Stomach (tissue), 9 donors: ENCODE data around the gene SMIM44. TPM values are rescaled to one million over a fixed set of nuclear protein-coding genes. Genes with fewer than 3 reads are reported as not detected.
A peak's percentile ranks its signal among the peaks of the same experiment; 100 is the strongest.

Source experiments
- DNase-seq, 2 donors: peaks; one replicate each; pipeline versions ENCODE4 v3.0.0 to v3.0.0-alpha.2; 2013 to 2019
- H3K27ac ChIP-seq, 5 donors: fragments of 200-600 bp in 4 of 5; sonication (generic) in 4 of 5; one replicate each; pipeline ENCODE4 v1.5.1; 2013 to 2019; ENCODE audit warnings: mild to moderate bottlenecking in 1 of 5, moderate library complexity in 1 of 5
- H3K27me3 ChIP-seq, 3 donors: fragments of 200-600 bp; sonication (generic); one replicate each; pipeline ENCODE4 v1.5.1; 2017 to 2019; ENCODE audit warnings: mixed run types in 1 of 3
- H3K36me3 ChIP-seq, 4 donors: fragments of 200-600 bp; sonication (generic); 1 replicate in 3 of 4; 2 replicates in 1 of 4; pipeline ENCODE4 v1.5.1; 2016 to 2019
- H3K4me1 ChIP-seq, 4 donors: fragments of 200-600 bp; sonication (generic); one replicate each; pipeline ENCODE4 v1.5.1; 2016 to 2019
- H3K4me3 ChIP-seq, 4 donors: fragments of 200-600 bp; sonication (generic) in 3 of 4; one replicate each; pipeline ENCODE4 v1.5.1; 2016 to 2019; ENCODE audit warnings: mild to moderate bottlenecking in 1 of 4
- H3K9me3 ChIP-seq, 4 donors: fragments of 200-600 bp; sonication (generic); one replicate each; pipeline ENCODE4 v1.5.1; 2016 to 2019
- EP300 ChIP-seq: sonication (generic); formaldehyde crosslinking; IDR thresholded peaks from one replicate; pipeline ENCODE4 v1.6.1; 2017; ENCODE audit warnings: antibody characterized with exemption
- POLR2A ChIP-seq, 4 donors: fragments of 450-650 bp; IDR thresholded peaks; one replicate each; pipeline ENCODE4 v1.6.1; 2016; ENCODE audit warnings: antibody characterized with exemption in 4 of 4, control low read depth in 2 of 4, mild to moderate bottlenecking in 1 of 4, moderate library complexity in 1 of 4
- POLR2AphosphoS5 ChIP-seq, 3 donors: sonication (generic); formaldehyde crosslinking; IDR thresholded peaks; one replicate each; pipeline ENCODE4 v1.6.1; 2016; ENCODE audit warnings: antibody characterized with exemption in 3 of 3
- WGBS, 5 donors: extraction: QIAGEN DNeasy Blood & Tissue Kit in 3 of 5; methylation state at CpG; one replicate each; pipeline versions ENCODE4 v1.1.5 to v1.1.7; 2013 to 2018; 5-methylcytosine and 5-hydroxymethylcytosine counted together
- intact Hi-C: fragments of 100-400 bp; cut with DNase I; formaldehyde crosslinking; loops from one replicate; pipeline ENCODE4 v1.15.1; 2023; ENCODE audit warnings: low total_unique reads
- polyA plus RNA-seq, 3 donors: library from polyadenylated mRNA; stranded (reverse); fragments of 200-250 nt; gene quantifications; one replicate each; pipeline ENCODE4 v1.2.3, GENCODE V29; 2013
- total RNA-seq, 5 donors: library from RNA; depleted of rRNA; stranded (reverse); fragments of >200 nt; gene quantifications; one replicate each; pipeline versions ENCODE4 v1.1.0 to v1.2.3, GENCODE V29; 2014 to 2016
- TF ChIP-seq, protein P1 (sequence below), 7 experiments: fragments of 450-650 bp in 4 of 7; fragments of 200-600 bp in 3 of 7; sonication (generic) in 3 of 7; IDR thresholded peaks; one replicate each; pipeline ENCODE4 v1.5.1; 2016 to 2019; ENCODE audit warnings: antibody characterized with exemption in 7 of 7, control low read depth in 2 of 7, mild to moderate bottlenecking in 1 of 7
- donor health status: healthy with polysubstance abuse.
- donor health status: Bipolar disorder and iron deficiency.
- donor health status: healthy.

SMIM44 gene
- total and polyA plus RNA-seq, 8 donors = 2.7 TPM; not detected in 7

DNA sequence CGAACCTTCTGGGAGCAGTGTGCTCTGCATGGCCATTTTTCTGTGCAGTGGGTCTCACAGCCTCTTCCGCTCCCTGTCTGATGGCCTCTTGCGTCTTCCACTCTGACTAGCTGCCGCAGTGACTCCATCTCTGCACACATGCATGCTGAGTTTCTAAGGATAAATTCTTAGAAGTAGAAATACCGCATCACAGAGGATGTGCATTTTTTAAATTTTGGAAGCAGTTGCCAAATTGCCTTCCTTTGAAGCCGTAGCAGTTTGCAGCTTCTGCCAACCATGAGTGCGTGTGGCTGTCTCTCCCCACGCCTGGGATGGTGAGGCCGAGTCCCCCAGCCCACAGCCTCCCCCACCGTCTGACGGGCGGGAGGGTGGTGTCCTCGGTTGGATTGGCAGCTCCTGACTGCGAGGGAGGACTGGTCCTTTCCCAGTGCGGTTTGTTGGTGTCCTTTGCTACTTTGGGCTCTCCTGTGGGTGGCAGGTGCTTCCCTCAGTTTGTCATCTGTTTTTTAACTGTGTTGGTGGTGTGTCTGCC, 32.7 kb upstream of the SMIM44 start:
- 72 to 80% (median 76%) methylated on average over 15 of the region's 15 CpGs for WGBS, 5 donors
- DNase-seq = no peak

DNA sequence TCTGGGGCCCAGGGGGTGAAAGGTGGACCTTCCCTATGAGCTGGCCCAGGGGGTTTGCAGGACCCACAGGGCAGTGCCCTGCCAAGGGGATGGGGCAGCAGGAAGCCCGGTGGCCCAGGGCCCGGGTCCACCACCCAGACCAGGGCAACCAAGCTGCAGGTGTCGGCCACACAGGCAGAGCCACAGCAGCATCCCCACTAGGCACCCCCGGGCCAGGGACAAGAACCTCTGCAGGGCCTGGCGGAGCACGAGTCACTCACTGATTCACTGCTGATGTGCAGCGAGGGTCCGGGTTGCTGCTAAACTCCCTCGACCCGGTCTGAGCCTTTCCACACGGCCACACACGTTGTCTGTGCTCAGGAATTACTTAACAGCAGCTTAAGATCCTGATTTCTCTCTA, 31.7 kb upstream of the SMIM44 start:
- no peaks in the 10 kb centered on the region for H3K27me3 ChIP-seq
- H3K9me3 ChIP-seq = no peaks in the 10 kb centered on the region
- intact Hi-C loops = no loop called here
- WGBS, 5 donors = 84 to 90% (median 89%) methylated on average over 10 to 12 of the region's 12 CpGs
- peaks cover 25 to 86% (median 57%) of the 10 kb centered on the region in 4 donors for H3K4me1 ChIP-seq
- no peak for TF ChIP-seq POLR2AphosphoS5 (IDR thresholded peaks at IDR 0.05)
- TF ChIP-seq, protein P1, sequence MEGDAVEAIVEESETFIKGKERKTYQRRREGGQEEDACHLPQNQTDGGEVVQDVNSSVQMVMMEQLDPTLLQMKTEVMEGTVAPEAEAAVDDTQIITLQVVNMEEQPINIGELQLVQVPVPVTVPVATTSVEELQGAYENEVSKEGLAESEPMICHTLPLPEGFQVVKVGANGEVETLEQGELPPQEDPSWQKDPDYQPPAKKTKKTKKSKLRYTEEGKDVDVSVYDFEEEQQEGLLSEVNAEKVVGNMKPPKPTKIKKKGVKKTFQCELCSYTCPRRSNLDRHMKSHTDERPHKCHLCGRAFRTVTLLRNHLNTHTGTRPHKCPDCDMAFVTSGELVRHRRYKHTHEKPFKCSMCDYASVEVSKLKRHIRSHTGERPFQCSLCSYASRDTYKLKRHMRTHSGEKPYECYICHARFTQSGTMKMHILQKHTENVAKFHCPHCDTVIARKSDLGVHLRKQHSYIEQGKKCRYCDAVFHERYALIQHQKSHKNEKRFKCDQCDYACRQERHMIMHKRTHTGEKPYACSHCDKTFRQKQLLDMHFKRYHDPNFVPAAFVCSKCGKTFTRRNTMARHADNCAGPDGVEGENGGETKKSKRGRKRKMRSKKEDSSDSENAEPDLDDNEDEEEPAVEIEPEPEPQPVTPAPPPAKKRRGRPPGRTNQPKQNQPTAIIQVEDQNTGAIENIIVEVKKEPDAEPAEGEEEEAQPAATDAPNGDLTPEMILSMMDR (IDR thresholded peaks at IDR 0.05) = no peak
- TF ChIP-seq POLR2A (IDR thresholded peaks at IDR 0.05) = no peak
- TF ChIP-seq EP300 = no peak
- no peak overlapping the region for H3K4me3 ChIP-seq
- H3K36me3 ChIP-seq = peaks cover 2 to 43% (median 36%) of the 10 kb centered on the region in 4 donors
- H3K27ac ChIP-seq = no peak overlapping the region
- no peak for DNase-seq

More for the DNA sequence above, 32.7 kb upstream of the SMIM44 start:
- Histone ChIP-seq H3K27me3 (no peaks in the 10 kb centered on the region), H3K36me3 (peaks cover 0 to 43% (median 35%) of the 10 kb centered on the region in 4 donors), H3K9me3 (no peaks in the 10 kb centered on the region), H3K4me3 (no peak overlapping the region), H3K4me1 (peaks cover 25 to 86% (median 54%) of the 10 kb centered on the region in 4 donors), H3K27ac (no peak overlapping the region)
- TF ChIP-seq POLR2AphosphoS5 (IDR thresholded peaks at IDR 0.05) = no peak
- TF ChIP-seq POLR2A (IDR thresholded peaks at IDR 0.05) = no peak
- TF ChIP-seq EP300 = no peak
- TF ChIP-seq, protein P1 (IDR thresholded peaks at IDR 0.05) = no peak
- intact Hi-C loops = no loop called here

DNA sequence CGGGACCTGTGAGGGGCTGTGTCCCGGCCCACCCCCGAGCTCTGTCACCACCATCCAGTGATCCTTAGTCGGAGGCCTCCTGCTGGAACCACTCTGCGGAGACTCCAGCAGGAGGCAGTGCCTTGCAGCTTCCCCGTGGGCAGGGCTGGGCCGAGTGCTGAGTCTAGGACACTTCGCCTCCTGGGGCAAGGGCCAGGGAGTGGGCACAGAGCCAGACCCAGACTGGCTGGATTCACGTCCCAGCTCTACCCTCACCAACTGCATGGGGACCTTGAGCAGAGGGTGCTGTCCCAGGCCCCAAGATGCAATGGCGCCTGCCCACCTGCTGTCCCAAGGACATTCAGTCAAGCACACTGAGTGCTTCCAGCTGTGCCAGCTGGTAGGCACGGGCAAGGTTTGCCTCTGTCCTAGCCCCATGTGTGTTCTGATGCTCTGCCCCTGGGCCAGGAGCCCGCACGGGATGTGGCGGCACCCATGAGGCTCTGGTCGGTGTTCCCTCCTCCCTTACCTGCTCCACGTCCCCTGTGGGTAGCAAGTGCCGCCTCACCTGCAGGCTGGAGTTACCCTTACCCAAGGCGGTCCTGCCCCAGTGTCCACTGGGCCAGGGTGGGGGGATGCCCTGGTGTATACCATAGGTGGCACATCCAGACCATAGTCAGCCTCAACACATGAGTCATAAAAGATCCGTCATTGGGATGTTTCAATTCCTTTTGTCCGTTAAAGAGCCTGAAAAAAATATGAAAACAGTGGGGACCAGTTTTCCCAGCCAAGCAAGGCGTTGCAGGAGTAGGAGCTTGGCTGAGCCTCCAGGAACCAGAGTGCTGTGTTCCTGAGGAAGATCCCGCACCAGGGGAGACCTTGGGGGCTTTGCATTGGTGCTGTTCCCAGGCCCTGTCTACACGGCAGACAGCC, 30.2 kb upstream of the SMIM44 start:
- no peak overlapping the region for H3K4me3 ChIP-seq
- no peaks in the 10 kb centered on the region for H3K9me3 ChIP-seq
- WGBS, 5 donors = 67 to 86% (median 82%) methylated on average over 16 to 23 of the region's 23 CpGs
- H3K27ac ChIP-seq = no peak overlapping the region
- H3K27me3 ChIP-seq = no peaks in the 10 kb centered on the region
- TF ChIP-seq POLR2AphosphoS5 (IDR thresholded peaks at IDR 0.05) (no peak), EP300 (no peak), POLR2A (IDR thresholded peaks at IDR 0.05) (no peak)
- TF ChIP-seq, protein P1 (IDR thresholded peaks at IDR 0.05) = no peak
- intact Hi-C loops = no loop called here
- H3K36me3 ChIP-seq = peaks cover 8 to 45% (median 35%) of the 10 kb centered on the region in 4 donors
- peaks cover 25 to 99% (median 68%) of the 10 kb centered on the region in 4 donors for H3K4me1 ChIP-seq
- DNase-seq = peak in 1 of 2 donors; percentile 39

DNA sequence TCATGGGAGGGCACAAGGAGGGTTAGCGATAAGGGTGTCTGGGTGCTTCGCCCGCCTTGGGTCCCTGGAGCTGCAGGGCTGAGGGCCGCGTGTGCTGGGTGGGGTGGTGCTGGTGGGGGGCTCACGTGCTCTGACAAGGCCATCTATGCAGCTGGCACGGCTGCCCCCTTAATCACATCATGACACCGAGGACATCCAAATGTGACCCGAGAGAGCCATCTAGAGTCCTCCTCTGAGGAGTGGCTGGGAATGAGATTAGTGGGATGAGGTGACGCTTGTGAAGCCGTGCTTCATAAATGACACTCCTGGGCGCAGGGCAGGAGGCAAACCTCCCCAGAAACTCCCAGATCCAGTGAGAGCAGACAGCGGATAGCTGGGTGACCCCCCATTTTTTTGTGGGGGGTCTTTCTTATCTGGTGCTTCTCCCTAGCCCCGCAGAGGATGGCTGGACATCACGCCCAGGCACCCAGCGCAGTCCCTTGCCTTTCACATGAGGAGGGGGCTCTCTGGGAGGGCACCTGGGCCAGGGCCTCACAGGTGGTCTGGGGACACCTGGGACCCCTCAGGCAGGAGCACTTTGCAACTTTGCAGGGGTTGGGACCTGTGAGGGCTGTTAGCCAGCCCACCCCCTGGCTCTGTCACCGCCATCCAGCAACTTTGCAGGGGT, 29.5 kb upstream of the SMIM44 start:
- no peak for TF ChIP-seq EP300
- no peak overlapping the region for H3K27ac ChIP-seq
- H3K9me3 ChIP-seq = no peaks in the 10 kb centered on the region
- WGBS, 5 donors = 87 to 96% (median 90%) methylated on average over 5 to 17 of the region's 17 CpGs
- intact Hi-C loops = no loop called here
- no peaks in the 10 kb centered on the region for H3K27me3 ChIP-seq
- H3K4me1 ChIP-seq = peaks cover 28 to 99% (median 74%) of the 10 kb centered on the region in 4 donors
- H3K36me3 ChIP-seq = peaks cover 8 to 45% (median 32%) of the 10 kb centered on the region in 4 donors
- DNase-seq = no peak
- H3K4me3 ChIP-seq = no peak overlapping the region
